Lower leg skin (tissue), 4 donors: ENCODE data around the gene KRCC1. TPM values are rescaled to one million over a fixed set of nuclear protein-coding genes. Genes with fewer than 3 reads are reported as not detected.
"Not testable (repeated sequence)": the region's sequence is repeated elsewhere in the genome, so short reads cannot be mapped to it uniquely, and the experiment has no call there.

Experiments used
- DNase-seq, 2 donors: peaks; one replicate each; pipeline ENCODE4 v3.0.0-alpha.2; 2019; ENCODE audit warnings: low spot score in 2 of 2
- H3K4me3 ChIP-seq: fragments of 200-600 bp; sonication (generic); 2 replicates; pipeline ENCODE4 v1.5.1; 2017; ENCODE audit warnings: mild to moderate bottlenecking, low read depth; ENCODE audit not compliant: poor library complexity, severe bottlenecking
- CTCF ChIP-seq, 3 donors: fragments of 450-650 bp; IDR thresholded peaks; one replicate each; pipeline ENCODE4 v1.5.1; 2016; ENCODE audit warnings: antibody characterized with exemption in 3 of 3, mild to moderate bottlenecking in 3 of 3, moderate library complexity in 2 of 3
- POLR2A ChIP-seq, 2 donors: fragments of 450-650 bp; IDR thresholded peaks; one replicate each; pipeline ENCODE4 v1.6.1; 2016 to 2017; ENCODE audit warnings: antibody characterized with exemption in 2 of 2, mild to moderate bottlenecking in 1 of 2, moderate library complexity in 1 of 2
- WGBS, 2 donors: methylation state at CpG; one replicate each; pipeline ENCODE4 v1.1.5; 2018; 5-methylcytosine and 5-hydroxymethylcytosine counted together
- intact Hi-C: fragments of 100-400 bp; cut with DNase I; formaldehyde crosslinking; loops from one replicate; pipeline ENCODE4 v1.15.0; 2023; ENCODE audit warnings: low total_unique reads
- total RNA-seq, 4 donors: library from RNA; depleted of rRNA; stranded (reverse); fragments of >200 nt; gene quantifications; one replicate each; pipeline ENCODE4 v1.1.0, GENCODE V29; 2016

Gene KRCC1
- total RNA-seq, 4 donors from 2014 or later: 11.5 to 27.9 (median 16.3) TPM

- 47 to 58% methylated on average over 34 of the region's 34 CpGs for WGBS, 2 donors
- TF ChIP-seq POLR2A (IDR thresholded peaks at IDR 0.05) (no peak), CTCF (IDR thresholded peaks at IDR 0.05) (no peak)
- intact Hi-C loops: no loop called here
Observed at GRCh38 chr2:88003074-88003755, 52.4 kb downstream of the KRCC1 start.

GRCh38 chr2:88002359-88002707 lies 53.2 kb downstream of the KRCC1 start:
- 92 to 98% methylated on average over 6 of the region's 6 CpGs for WGBS, 2 donors
- no peak overlapping the region for H3K4me3 ChIP-seq
- DNase-seq: no peak
- TF ChIP-seq CTCF (IDR thresholded peaks at IDR 0.05): no peak
- no peak for TF ChIP-seq POLR2A (IDR thresholded peaks at IDR 0.05)
- intact Hi-C loops: no loop called here

More at GRCh38 chr2:88003074-88003755, 52.4 kb downstream of the KRCC1 start:
- DNase-seq: no peak
- no peak overlapping the region for H3K4me3 ChIP-seq

- 53 to 63% methylated on average over 3 of the region's 3 CpGs for WGBS, 2 donors
- DNase-seq, H3K4me3 ChIP-seq, intact Hi-C loops: not testable (repeated sequence)
Observed at GRCh38 chr2:88000474-88000873, 55.1 kb downstream of the KRCC1 start.

GRCh38 chr2:87996570-87996969 lies 59.0 kb downstream of the KRCC1 start:
- intact Hi-C loops: no loop called here
- no peak overlapping the region for H3K4me3 ChIP-seq
- TF ChIP-seq POLR2A (IDR thresholded peaks at IDR 0.05) (no peak), CTCF (IDR thresholded peaks at IDR 0.05) (no peak)

GRCh38 chr2:87995756-87996155 lies 59.8 kb downstream of the KRCC1 start:
- WGBS, 2 donors: 59 to 62% methylated on average over 1 of the region's 1 CpG
- no peak for DNase-seq
- no peak overlapping the region for H3K4me3 ChIP-seq
- TF ChIP-seq POLR2A (IDR thresholded peaks at IDR 0.05) (no peak), CTCF (IDR thresholded peaks at IDR 0.05) (no peak)
- intact Hi-C loops: no loop called here

More at GRCh38 chr2:87996570-87996969, 59.0 kb downstream of the KRCC1 start:
- 78 to 83% methylated on average over 6 of the region's 6 CpGs for WGBS, 2 donors
- no peak for DNase-seq

- intact Hi-C loops, DNase-seq, H3K4me3 ChIP-seq: not testable (repeated sequence)
- 50 to 64% methylated on average over 7 of the region's 7 CpGs for WGBS, 2 donors
Observed at GRCh38 chr2:87994304-87994850, 61.2 kb downstream of the KRCC1 start.

- DNase-seq, H3K4me3 ChIP-seq, intact Hi-C loops: not testable (repeated sequence)
- 31 to 80% methylated on average over 1 to 2 of the region's 3 CpGs for WGBS, 2 donors
Observed at GRCh38 chr2:87992569-87992968, 63.0 kb downstream of the KRCC1 start.

- no CpG with 5 or more reads among the region's 1 CpG for WGBS, 2 donors
- intact Hi-C loops, H3K4me3 ChIP-seq, DNase-seq: not testable (repeated sequence)
Observed at GRCh38 chr2:87987473-87987872, 68.1 kb downstream of the KRCC1 start.

- intact Hi-C loops, H3K4me3 ChIP-seq, DNase-seq: not testable (repeated sequence)
- 53 to 81% methylated on average over 4 to 5 of the region's 5 CpGs for WGBS, 2 donors
Observed at GRCh38 chr2:87985902-87986301, 69.7 kb downstream of the KRCC1 start.

GRCh38 chr2:87981182-87981581 lies 74.4 kb downstream of the KRCC1 start:
- H3K4me3 ChIP-seq, DNase-seq, intact Hi-C loops: not testable (repeated sequence)
- no CpG with 5 or more reads among the region's 3 CpGs for WGBS, 2 donors
